HPDE6-E6E7 (cell line): Measurements from ENCODE around the gene RNF157.
A peak's percentile ranks its signal among the peaks of the same experiment; 100 is the strongest.
"Not testable (repeated sequence)": the region's sequence is repeated elsewhere in the genome, so short reads cannot be mapped to it uniquely, and the experiment has no call there.

Source experiments
- DNase-seq: peaks from one replicate; pipeline ENCODE4 v3.0.0; 2011; ENCODE audit warnings: missing footprints; ENCODE audit errors: extremely low spot score

The RNF157 gene

GRCh38 chr17:76270770-76271668, 30.7 kb upstream of the RNF157 start:
- no peak for DNase-seq

GRCh38 chr17:76270127-76270592, 29.9 kb upstream of the RNF157 start:
- no peak for DNase-seq

GRCh38 chr17:76268991-76269981, 29.0 kb upstream of the RNF157 start:
- DNase-seq: no peak

- DNase-seq: peak; percentile 76
Measured at GRCh38 chr17:76268015-76268749, 27.9 kb upstream of the RNF157 start.

- not testable (repeated sequence) for DNase-seq
Measured at GRCh38 chr17:76267581-76268001, 27.3 kb upstream of the RNF157 start.

- no peak for DNase-seq
Measured at GRCh38 chr17:76267051-76267576, 26.8 kb upstream of the RNF157 start.

GRCh38 chr17:76266244-76266938, 26.1 kb upstream of the RNF157 start:
- DNase-seq: no peak

- no peak for DNase-seq
Measured at GRCh38 chr17:76265624-76266243, 25.4 kb upstream of the RNF157 start.

- DNase-seq: peak; percentile 98
Measured at GRCh38 chr17:76264755-76265623, 24.7 kb upstream of the RNF157 start, which contains the start of gene UBALD2. Gene UBALD2 (plus strand): TSS chr17:76265348. CDS start chr17:76265506, 158 bp downstream.

GRCh38 chr17:76264425-76264754, 24.1 kb upstream of the RNF157 start:
- no peak for DNase-seq

- no peak for DNase-seq
Measured at GRCh38 chr17:76263896-76264295, 23.6 kb upstream of the RNF157 start.

- DNase-seq: no peak
Measured at GRCh38 chr17:76262732-76263344, 22.5 kb upstream of the RNF157 start.

GRCh38 chr17:76261421-76262215, 21.3 kb upstream of the RNF157 start:
- no peak for DNase-seq

GRCh38 chr17:76260669-76261068, 20.4 kb upstream of the RNF157 start:
- DNase-seq: no peak

- DNase-seq: no peak
Measured at GRCh38 chr17:76260220-76260619, 19.9 kb upstream of the RNF157 start.

GRCh38 chr17:76256430-76257050, 16.2 kb upstream of the RNF157 start:
- not testable (repeated sequence) for DNase-seq

GRCh38 chr17:76255801-76256429, 15.6 kb upstream of the RNF157 start:
- no peak for DNase-seq
